Stimulated activated CD4-positive, alpha-beta T cell treated with anti-CD3 and anti-CD28 coated beads, Interleukin-4, amount 100 ng/mL, for 48 hours (primary cell): ENCODE measurements around the gene TBX19.

Source experiments
- DNase-seq, 2 donors: peaks; one replicate each; pipeline ENCODE4 v3.0.0-alpha.2; 2020; ENCODE audit warnings: low read depth in 2 of 2

TBX19 gene

DNA sequence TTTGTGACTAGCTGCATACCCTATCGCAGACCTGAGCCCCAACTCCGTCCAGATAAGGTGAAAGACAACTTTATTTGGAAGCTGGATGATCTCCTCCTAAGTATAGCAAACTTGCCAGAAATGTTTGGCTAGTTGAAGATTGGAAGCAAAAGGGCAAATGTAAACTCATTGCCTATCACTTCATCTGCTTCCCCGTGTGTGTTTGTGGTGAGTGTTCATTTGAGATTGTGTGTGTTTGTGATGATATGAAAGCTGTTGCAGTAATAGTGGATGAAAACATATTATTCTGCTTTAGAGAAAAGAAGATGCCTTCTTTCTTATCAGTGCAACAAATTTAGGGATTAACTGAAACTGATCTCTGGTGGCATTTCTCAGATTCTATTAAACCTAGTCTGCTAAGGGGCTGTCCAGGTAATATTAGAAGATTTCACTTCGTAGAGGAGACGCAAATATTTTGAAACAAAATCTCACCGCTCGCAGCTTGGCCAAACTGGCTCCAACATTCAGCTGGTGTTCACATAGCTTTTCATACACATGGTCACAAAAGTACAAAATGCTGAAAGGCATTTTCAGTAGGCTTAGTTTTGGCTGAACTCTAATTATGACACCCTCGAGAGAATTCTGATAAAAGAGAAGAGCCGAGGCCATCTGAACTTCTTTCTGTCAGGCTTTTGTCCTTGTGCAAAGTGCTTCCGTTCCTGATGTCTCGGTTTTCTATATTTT lies 1.1 kb downstream of the TBX19 start:
- DNase-seq = no peak

DNA sequence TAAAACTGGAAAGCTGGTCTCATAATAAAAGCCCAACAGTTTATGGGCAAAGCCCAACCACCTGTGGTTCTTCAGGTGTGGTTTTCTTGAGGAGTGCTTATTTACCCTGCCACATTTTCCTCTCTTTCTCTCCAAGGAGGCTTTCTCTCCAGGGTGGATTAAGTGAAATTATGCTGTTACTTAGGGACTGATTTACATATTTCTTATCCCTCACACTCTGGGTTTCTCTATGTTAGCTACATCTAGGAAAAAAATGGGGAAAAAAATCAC lies 4.8 kb downstream of the TBX19 start:
- no peak for DNase-seq

DNA sequence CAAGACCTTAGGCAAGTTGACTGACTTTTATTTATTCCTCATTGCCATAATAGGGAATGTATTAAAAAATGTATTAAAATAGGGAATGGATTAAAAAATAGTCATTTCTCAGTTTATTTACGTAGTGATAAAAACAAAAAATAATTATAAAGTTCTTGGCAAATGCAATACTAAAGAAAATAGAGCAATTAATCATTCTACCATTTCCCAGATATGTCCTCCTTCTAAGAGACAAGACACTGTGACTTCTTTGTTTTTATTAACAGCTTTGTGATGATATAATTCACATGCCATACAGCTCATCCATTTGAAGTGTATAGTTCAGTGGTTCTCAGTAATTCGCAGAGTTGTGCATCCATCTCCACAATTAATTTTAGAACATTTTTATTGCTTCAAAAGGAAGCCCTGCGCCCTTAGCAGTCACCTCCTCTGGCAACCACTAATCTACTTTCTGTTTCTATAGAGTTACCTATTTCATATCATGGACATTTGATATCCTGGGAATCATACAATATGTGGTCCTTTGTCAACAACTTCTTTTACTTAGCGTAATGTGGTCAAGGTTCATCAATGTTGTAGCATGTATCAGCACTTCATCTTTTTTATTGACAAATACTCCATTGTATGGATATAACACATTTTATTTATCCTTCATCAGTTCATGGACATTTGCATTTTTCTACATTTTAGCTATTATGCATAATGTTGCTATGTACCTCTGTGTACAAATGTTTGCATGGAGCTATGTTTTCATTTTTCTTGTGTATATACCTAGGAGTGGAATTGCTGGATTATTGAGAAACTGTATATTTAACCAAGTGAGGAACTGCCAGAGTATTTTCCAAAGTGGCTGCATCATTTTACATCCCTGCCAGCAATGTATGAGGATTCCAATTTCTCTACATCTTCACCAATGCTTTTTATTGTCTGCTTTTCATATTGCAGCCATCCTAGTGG lies 5.6 kb downstream of the TBX19 start:
- DNase-seq = no peak

DNA sequence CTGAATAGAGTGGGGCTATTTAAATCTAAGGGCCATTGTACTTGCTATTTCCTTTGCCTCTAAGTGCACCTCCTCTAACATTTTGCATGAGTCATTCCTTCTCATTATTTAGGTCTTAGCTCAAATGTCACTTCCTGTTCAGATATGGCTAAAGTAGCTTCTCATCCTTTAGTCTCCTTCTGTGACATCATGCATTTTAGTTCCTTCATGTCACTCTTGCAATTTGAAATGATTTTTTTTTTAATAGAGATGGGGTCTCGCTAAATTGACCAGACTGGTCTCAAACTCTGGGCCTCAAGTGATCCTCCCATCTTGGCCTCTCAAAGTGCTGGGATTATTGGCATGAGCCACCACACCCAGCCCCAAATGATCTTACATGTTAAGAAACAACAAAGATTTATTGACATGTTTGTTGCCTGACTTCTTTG lies 6.6 kb downstream of the TBX19 start:
- DNase-seq = no peak

DNA sequence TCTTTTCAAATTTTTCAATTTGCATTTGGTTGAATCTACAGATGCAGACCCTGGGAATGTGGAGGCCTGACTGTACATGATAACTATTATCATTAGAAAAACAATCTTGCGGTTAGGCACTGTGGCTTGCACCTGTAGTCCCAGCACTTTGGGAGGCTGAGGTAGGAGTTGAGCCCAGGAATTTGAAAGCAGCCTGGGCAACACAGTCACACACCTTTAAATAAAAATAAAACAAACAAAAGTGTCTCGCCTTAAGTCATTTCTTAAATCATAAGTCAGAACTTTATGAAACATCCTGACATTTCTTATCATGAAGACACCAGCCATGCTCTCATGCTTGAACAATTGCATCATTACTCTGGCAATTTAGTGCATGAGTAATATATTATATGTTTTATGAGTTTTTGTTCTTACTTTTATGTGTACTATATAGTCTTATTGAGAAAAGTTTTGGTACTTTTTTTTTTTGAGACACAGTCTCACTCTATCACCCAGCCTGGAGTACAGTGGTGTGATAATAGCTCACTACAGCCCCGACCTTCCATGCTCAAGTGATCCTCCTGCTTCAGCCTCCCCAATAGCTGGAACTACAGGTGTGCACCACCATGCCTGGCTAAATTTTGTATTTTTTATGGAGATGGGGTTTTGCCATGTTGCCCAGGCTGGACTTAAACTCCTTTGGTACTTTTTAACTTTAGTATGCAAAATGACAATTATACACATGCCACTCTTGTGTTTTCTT lies 7.8 kb downstream of the TBX19 start:
- DNase-seq = no peak

DNA sequence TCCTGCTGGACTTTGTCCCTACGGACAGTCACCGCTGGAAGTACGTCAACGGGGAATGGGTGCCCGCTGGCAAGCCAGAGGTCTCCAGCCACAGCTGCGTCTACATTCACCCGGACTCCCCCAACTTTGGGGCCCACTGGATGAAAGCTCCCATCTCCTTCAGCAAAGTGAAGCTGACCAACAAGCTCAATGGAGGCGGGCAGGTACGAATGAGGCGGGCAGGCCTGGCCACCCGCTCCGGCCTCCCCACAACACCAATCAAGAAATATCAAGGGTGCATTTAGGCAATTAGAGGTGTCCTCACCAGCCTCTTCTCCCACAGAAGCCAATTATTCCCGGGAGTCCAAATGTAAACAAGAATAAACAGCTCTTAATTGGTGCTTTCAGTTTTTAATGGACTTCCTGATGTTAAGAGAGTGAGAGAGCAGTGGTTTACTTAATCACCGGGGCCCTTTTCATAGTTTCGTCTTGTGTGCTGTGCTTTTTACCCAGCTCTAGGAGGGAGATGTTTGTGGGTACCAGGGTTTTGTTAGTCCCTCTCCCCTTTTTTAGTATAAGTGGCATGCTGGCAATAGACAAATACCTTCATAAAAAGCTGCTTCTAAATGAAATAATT lies 10.7 kb downstream of the TBX19 start:
- DNase-seq = no peak

- DNase-seq = no peak
Measured at GRCh38 chr1:168293356-168293755, 12.7 kb downstream of the TBX19 start.

GRCh38 chr1:168295411-168296114 lies 14.9 kb downstream of the TBX19 start:
- DNase-seq = no peak

GRCh38 chr1:168297019-168297730 lies 16.5 kb downstream of the TBX19 start:
- no peak for DNase-seq

GRCh38 chr1:168298446-168298845 lies 17.8 kb downstream of the TBX19 start:
- DNase-seq = no peak

GRCh38 chr1:168300626-168301025 lies 19.9 kb downstream of the TBX19 start:
- no peak for DNase-seq

DNA sequence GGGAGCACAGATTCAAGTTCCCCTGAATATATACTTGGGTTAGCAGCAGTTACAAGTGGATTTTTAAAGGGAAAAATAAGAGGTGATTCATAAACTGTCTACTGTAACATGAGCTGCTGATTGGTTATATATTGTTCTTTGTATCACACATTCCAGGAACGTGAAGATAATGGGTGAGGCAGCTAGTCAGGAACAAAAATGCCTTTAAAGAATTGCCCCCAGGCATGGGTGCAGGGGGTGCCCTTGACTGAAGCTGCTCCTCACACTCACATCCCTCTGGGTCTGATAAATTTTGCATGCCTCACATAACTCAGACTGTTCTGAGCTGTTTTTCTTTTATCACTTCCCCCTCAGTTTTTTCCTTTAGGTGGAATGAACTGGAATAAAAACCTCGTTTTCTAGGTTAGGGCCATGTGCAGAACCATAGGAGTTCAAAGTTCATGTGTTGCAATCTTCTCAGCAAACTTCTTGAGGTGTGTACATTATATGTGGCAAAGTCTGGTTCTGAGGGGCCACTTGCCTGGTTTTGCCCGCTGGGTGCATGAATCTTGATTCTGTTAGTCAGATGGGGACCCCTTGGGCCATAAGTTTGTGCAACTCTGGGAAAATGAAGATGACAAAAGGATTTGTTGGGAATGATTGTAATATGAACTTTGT lies 21.1 kb downstream of the TBX19 start:
- no peak for DNase-seq

DNA sequence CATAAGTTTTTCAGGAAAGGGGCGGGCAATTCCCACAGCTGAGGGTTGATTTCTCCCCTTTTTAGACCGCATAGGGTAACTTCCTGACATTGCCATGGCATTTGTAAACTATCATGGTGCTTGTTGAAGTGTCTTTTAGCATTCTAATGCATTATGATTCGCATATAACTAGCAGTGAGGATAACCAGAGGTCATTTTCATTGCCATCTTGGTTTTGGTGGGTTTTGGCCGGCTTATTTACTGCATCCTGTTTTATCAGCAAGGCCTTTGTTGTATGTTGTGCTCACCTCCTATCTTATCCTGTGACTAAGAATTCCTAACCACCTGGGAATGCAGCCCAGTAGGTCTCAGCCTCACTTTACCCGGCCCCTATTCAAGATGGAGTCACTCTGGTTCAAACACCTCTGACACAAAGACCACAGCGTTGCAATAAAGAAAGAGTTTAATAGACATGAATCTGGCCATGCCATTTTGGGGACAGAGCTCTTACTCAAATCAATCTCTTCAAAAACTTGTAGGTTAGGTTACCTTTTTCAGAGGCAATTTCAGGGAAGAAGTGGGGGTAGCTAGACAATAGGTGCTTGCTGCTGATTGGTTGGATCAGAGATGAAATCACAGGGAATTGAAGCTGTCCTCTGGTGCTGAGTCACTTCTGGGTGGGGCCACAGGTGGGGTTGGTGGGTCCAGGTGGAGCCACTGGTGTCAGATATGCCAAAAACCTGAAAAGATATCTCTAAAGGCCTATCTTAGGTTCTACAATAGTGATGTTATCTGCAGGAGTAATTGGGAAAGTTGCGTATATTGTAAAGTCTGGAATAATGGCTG lies 23.3 kb downstream of the TBX19 start:
- DNase-seq = no peak

DNA sequence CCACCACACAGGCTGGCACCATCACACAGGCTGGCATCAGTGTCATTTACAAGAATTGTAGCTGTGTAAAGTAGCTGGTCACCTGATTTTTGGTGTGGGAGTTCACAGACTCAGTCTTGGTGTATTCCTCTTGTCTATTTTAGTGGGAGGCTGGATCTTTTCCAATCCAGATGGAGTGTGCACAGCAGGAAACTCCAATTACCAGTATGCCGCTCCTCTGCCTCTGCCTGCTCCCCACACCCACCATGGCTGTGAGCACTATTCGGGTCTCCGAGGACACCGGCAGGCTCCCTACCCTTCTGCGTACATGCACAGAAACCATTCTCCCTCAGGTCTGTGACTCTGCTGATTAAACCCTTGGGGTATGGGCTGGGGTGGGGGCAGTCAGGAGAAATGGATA lies 24.2 kb downstream of the TBX19 start:
- no peak for DNase-seq

DNA sequence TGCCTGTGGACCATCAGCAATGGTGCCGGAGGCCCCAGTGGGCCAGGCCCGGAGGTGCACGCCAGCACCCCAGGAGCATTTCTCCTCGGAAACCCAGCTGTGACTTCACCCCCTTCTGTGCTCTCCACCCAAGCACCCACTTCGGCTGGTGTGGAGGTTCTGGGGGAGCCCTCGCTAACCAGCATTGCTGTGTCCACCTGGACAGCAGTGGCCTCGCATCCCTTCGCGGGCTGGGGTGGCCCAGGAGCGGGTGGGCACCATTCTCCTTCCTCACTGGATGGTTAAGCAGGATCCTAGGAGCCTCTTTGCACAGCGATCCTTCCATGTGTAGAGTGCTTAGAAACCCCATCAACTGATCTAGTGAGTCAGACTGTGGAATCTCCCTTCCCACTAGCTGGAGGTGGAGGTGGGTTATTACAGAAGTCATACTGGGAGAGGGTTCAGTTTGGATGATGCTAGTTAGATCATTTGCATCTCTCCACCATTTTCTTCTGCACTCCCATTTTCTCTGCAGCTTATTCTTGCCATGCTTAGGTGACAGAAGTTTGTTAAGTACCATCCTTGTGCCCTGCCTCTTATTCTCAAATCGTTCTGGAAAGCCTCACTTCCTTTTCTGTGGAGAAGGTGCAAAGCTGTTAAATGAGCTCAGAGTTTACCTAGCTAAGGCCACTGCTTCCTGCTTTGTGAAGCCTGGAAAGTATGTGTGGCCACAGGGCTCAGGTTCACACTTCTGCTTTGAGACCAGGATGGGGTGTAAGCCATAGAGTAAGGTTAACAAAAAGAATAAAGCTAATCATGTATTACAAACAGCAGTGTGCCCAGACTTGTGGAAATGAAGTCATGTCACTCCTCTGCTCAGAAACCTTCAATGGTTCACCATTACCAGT lies 32.3 kb downstream of the TBX19 start:
- no peak for DNase-seq

DNA sequence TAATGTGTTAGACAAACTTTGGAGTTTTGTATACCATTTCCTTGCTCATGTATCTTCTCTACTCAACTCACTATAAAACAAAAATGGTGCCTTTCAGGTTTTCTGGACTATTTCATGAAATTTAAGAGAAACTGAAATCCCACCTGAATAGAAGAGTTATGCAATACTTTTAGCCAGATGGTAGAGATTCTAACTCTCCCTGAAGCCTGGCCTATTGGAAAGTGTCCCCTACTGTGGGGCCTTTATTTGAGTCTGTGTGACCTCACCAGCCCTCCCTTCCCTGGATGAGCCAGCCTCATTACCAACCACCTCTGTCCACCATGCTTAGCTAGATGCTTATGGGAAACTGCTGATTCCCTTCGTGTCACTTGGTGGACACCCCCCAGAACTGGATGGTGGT lies 35.5 kb downstream of the TBX19 start:
- DNase-seq = no peak

- DNase-seq = no peak
Measured at GRCh38 chr1:168317309-168317708, 36.6 kb downstream of the TBX19 start.

GRCh38 chr1:168319691-168320090 lies 39.0 kb downstream of the TBX19 start:
- DNase-seq = no peak
